Measurements from ENCODE around the gene COG3.

DNA sequence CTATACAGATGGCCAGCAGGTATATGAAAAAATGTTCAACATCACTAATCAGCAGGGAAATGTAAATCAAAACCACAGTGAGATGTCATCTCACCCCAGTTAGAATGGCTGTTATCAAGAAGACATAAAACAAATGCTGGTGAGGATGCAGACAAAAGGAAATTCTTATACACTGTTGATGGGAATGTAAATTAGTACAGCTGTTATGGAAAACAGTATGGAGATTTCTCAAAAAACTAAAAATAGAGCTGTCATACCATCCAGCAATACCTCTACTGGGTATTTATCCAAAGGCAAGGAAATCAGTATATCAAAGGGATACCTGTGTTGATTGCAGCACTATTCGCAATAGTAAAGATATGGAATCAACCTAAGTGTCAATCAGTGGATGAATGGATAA, 22.9 kb downstream of the COG3 start:
- TF ChIP-seq EZH2phosphoT487 (IDR thresholded peaks at IDR 0.05; ENCODE audit: insufficient read depth, low read depth) (no peak), EZH2 (IDR thresholded peaks at IDR 0.05; ENCODE audit: insufficient read depth, poor library complexity, severe bottlenecking) (no peak)
